D721Med (cell line): ENCODE measurements around the gene GNE.

Source experiments
- DNase-seq: peaks from one replicate; pipeline ENCODE4 v3.0.0; 2011; ENCODE audit warnings: low spot score; ENCODE audit not compliant: insufficient read length
- FAIRE-seq: peaks from 2 replicates; lab custom pipeline; 2011; peaks lifted over from hg19 to GRCh38; lab: Jason Lieb, UNC
- CTCF ChIP-seq: IDR thresholded peaks from 2 replicates; pipeline ENCODE4 v1.5.1; 2012; ENCODE audit warnings: mild to moderate bottlenecking, control low read depth; ENCODE audit not compliant: insufficient read depth; ENCODE audit errors: missing control alignments

GNE gene

DNA sequence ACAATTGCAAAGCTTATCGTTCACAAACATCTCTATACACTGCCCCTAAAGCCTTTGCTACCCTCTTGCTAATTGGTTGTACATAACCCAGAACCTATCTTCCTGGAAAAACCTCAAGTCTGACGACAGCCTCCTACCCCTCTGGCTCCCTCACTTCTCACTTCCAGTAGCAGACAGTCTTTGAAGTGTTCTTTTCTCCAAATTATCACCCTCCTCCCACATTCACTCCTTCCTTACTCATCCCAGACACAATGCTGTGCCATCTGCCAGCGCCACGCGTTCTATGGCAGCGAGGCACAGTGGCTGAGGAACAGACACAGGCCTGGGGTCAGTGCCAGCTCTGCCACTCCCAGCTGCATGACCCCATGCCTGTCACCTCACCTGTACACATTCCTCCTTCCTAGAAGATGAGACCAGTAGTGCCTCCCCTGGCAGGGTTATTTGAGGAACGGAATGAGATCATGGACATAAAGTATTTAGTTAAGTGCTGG lies 39.8 kb downstream of the GNE start:
- DNase-seq (no peak), FAIRE-seq (no peak)
- TF ChIP-seq CTCF: no peak

GRCh38 chr9:36218011-36218410 lies 40.2 kb downstream of the GNE start:
- TF ChIP-seq CTCF: no peak
- DNase-seq (no peak), FAIRE-seq (no peak)

- DNase-seq: no peak
- TF ChIP-seq CTCF: no peak
- no peak for FAIRE-seq
Measured at GRCh38 chr9:36217256-36217968, 40.8 kb downstream of the GNE start.

DNA sequence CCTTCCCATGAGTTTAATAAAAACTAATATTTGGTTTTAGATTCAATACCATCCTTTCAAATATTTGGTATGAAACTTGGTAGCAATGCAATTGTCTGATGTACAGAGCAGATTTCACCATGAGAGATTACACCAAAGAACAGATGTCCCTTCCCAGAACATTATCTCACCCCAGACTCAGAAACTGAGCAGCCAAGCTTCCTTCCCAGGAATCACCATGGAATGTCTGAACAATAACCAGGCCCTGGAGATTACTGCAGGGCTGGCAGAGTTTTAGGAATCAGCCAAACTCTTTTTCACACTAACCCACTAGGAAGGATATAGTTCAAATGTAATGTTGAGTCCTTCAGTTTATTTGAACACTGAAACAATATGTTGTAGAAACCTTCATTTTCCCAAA lies 43.7 kb downstream of the GNE start:
- peak; percentile 69 for FAIRE-seq
- no peak for TF ChIP-seq CTCF
- DNase-seq: no peak

DNA sequence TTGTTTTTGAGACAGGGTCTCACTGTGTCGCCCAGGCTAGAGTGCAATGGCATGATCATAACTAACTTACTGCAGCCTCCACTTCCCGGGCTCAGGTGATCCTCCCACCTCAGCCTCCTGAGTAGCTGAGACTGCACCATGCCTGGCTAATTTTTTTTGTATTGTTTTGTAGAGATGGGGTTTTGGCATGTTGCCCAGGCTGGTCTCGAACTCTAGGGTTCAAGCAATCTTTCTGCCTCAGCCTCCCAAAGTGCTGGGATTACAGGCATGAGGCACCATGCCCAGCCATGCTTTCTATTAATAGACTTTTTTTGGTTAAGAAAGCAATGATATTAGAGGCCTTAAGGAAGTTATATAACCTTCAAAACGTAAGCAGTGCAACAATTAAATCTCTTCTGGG lies 44.3 kb downstream of the GNE start:
- no peak for TF ChIP-seq CTCF
- no peak for FAIRE-seq

GRCh38 chr9:36213387-36213786 lies 44.9 kb downstream of the GNE start:
- no peak for DNase-seq
- FAIRE-seq: no peak
- TF ChIP-seq CTCF: no peak

More for the DNA sequence above, 44.3 kb downstream of the GNE start:
- no peak for DNase-seq

GRCh38 chr9:36211510-36211909 lies 46.7 kb downstream of the GNE start:
- FAIRE-seq: no peak
- TF ChIP-seq CTCF: peak; percentile 0
- DNase-seq: no peak
